ENCODE measurements around the gene COBL.

The COBL gene

GRCh38 chr7:50982626-50983025 lies 334.0 kb downstream of the COBL start:
- peak; percentile 25 for DNase-seq

GRCh38 chr7:50981743-50982142 lies 334.9 kb downstream of the COBL start:
- DNase-seq: no peak

DNA sequence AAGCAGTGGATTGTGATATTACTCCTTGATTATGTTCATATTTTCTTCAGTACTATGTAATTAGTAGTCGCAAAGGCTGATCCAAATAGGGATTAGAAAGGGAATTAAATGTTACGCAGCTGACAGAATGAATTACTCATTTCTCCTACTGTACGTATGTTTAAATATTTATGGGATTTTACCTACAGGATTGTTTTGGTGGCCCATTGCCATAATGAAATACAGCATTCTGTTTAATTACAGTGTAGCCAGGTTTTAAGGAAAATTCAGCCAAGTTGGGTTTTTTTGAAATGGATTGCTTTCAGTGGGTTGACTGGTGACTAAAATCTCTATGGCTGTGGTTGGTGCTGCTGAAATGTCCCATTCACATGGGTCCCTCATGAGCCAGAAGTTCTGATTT lies 336.2 kb downstream of the COBL start:
- DNase-seq: no peak

GRCh38 chr7:50978633-50979215 lies 337.9 kb downstream of the COBL start:
- peak; percentile 37 for DNase-seq

- DNase-seq: no peak
These were observed 339.2 kb downstream of the COBL start for GRCh38 chr7:50977421-50977820.

DNA sequence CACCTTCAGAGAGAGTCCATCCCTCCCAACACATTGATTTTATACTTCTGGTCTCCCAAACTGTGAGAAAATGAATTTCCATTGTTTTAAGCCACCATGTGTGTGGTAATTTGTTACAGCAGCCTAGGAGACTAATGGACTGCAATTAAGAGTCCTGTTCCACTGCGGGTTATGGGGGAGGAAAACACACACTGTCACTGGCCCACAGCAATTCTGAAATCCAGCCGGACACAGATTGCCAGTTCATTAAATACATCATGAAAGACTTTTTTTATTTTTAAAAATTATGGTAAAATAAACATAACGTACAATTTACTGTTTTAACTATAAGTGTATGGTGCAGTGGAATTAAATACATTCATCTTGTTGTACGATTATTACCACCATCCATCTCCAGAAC lies 340.5 kb downstream of the COBL start:
- no peak for DNase-seq

GRCh38 chr7:50974240-50974639 lies 342.4 kb downstream of the COBL start:
- peak; percentile 27 for DNase-seq

DNA sequence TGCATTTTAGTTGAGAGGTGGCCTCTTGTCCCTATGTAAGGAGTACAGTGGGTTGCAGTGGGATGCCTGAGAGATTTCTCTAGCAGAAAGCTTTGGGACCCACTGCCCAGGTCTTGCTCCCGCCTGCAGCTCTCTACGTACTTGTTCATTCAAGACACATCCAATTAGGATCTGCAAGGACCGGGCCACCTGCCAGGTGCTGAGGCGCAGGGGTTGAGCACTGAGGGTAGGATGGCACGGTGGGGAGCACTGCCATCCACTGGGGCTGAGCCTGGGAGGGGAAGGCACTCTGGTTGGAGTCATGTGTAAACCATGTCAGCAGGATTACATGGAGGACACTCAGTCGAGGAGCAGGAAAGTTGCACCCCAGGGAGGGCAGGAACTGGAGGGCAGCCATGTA lies 342.8 kb downstream of the COBL start:
- no peak for DNase-seq

DNA sequence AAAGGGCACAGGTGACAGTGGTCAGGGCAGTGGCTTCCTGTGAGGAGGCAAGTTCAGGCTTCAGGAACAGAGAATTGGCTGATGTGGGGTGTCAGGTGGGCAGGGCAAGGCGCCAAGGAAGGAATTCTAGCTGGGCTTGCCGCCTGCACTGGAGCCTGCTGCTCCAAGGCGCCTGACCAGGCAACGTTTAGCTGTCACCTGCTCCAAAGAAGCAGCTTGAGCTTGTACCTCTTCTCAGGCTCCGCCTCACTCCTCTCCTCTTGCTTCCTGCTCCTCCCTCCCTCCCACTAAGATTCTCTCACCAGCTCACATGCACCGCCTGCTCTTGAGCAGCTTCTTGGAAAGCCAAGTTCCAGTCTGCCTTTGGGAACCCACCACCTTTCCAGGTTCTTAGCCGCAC lies 346.5 kb downstream of the COBL start:
- peak; percentile 19 for DNase-seq
